ENCODE results near the gene CCDC86.

CCDC86 gene

DNA sequence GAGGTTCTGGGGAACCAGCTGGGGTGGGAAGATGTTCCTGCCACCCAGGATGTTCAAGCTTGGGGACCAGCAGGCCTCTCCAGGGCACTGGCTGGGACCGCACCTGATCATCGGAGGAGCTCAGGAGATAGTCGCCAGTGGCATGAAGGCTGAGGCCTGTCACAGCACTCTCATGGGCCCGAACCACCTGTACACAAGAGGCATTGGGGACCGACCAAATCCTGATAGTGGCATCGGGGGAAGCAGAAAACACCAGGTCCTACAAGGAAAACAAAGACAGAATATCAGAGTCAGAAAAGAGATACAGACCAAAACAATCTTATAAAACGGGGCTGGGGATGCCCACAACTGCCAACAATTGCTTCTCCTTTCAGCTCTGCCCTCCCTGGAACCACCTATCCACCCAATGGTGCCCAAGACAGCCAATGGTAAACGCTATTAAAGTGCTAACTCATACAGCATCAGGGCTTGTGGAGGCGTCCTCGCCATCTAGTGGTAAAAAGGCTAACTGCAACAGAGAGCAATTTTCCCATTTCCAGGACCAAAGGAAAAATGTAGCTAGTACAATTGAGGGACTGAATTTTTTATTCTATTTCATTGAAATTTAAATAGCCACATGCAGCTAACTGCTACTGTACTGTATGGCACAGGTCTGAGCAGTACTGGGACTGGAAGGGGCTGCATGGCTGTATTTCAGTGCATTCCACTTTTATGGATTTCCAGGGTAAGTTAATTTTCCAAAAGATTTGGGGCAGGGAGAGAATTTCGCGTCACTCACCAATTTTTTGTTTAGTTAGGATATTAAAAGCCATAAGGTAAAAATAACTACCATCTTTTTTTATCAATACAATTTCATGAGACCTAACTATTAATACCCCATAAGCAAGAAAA is 57.4 kb downstream of the CCDC86 start:
- no peak for DNase-seq

DNA sequence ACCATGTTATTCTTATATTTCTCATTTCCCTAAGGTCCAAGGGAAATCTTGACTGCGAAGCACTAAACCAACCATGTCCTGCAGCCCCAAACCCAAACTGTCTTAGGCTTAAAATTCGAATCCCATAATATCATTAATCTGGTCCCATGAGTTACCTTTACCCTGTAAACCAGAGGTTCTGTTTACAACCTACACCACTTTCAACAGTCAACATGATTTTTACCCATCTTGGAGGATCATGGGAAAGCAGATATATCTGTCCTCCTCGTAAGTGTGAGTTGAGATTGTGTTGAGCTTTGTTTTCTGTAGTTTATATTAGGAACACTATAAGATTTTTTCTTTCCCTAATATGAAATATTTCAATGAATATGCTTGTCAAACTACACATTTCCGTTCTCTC is 58.1 kb downstream of the CCDC86 start:
- no peak for DNase-seq

Data from NCI-H446 treated with DMSO at 0.1 percent for 48 hours (cell line).